Central memory CD8-positive, alpha-beta T cell (primary cell): ENCODE measurements around the gene CREB3L1.
"Not testable (repeated sequence)": the region's sequence is repeated elsewhere in the genome, so short reads cannot be mapped to it uniquely, and the experiment has no call there.

ENCODE experiments used
- ATAC-seq: fragments of 150-1000 bp; cut with Tn5 transposase; replicated peaks from 2 replicates; pipeline ENCODE4 v1.10.0; 2022; ENCODE audit warnings: mild to moderate bottlenecking, moderate FRiP score, moderate number of reproducible peaks; ENCODE audit not compliant: poor library complexity, severe bottlenecking; ENCODE audit errors: extremely low read depth
- DNase-seq, 2 donors: peaks; one replicate each; pipeline ENCODE4 v3.0.0; 2021; ENCODE audit warnings: low spot score in 2 of 2
- H3K27ac Mint-ChIP-seq: one replicate; pipeline ENCODE4 v1.8.0; 2022; ENCODE audit warnings: low read depth, mild to moderate bottlenecking, moderate library complexity, mixed read lengths
- H3K27me3 Mint-ChIP-seq: one replicate; pipeline ENCODE4 v1.8.0; 2022; ENCODE audit warnings: mixed read lengths
- H3K36me3 Mint-ChIP-seq: one replicate; pipeline ENCODE4 v1.8.0; 2022; ENCODE audit warnings: mild to moderate bottlenecking, moderate library complexity, mixed read lengths; ENCODE audit not compliant: insufficient read depth
- H3K4me1 Mint-ChIP-seq: one replicate; pipeline ENCODE4 v1.8.0; 2022; ENCODE audit warnings: mixed read lengths
- H3K4me3 Mint-ChIP-seq: one replicate; pipeline ENCODE4 v1.8.0; 2022; ENCODE audit warnings: mild to moderate bottlenecking, moderate library complexity, mixed read lengths
- H3K9me3 Mint-ChIP-seq: one replicate; pipeline ENCODE4 v1.8.0; 2022; ENCODE audit warnings: mixed read lengths

The CREB3L1 gene

DNA sequence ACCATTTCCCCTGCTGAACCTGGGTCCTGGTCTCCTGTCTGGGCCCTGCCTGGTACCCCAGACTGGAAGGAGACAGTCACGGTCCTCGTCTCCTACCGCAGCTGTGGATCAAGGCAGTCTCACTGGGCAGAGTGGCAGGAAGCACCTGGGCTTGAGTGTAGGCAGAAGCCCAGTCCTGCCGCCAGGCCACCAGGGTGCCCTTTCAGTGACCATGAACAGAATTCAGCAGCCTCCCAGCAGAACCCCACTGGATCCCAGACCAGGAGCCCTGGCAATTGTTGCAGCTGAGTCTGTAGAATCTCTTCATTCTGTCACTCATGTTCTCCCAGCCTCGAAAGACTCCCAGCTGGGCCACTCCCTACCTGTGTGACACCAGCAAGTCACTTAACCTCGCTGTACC is 25.5 kb upstream of the CREB3L1 start:
- DNase-seq, result no peak
- H3K36me3 Mint-ChIP-seq, result no peaks in the 10 kb centered on the region
- H3K27me3 Mint-ChIP-seq, result peaks cover 9% of the 10 kb centered on the region
- H3K27ac Mint-ChIP-seq, result no peak overlapping the region
- ATAC-seq, result no peak
- H3K4me3 Mint-ChIP-seq, result no peak overlapping the region
- no peaks in the 10 kb centered on the region for H3K4me1 Mint-ChIP-seq
- no peaks in the 10 kb centered on the region for H3K9me3 Mint-ChIP-seq

DNA sequence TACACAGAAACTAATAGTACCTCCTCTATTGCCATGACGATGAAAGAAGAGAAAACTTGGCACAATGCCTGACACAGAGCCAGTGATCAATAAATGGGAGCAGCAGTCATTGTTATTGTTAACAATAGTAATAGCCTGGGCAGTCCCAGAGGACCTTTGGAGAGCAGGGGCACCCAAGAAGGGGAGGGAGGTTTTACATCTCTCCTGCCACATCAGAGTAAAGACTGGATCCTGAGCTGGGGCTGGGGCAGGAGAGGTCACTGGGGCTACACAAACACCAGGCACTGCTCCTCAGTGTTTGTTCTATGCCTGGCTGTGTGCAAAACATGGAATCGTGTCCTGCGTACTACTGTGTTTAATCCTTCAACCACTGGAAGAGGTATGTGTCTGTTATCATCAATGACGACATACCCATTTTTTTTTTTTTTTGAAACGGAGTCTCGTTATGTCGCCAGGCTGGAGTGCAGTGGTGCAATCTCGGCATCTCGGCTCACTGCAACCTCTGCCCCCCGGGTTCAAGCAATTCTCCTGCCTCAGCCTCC is 25.0 kb upstream of the CREB3L1 start:
- peaks cover 9% of the 10 kb centered on the region for H3K27me3 Mint-ChIP-seq
- ATAC-seq, result no peak
- no peaks in the 10 kb centered on the region for H3K9me3 Mint-ChIP-seq
- H3K4me1 Mint-ChIP-seq, result no peaks in the 10 kb centered on the region
- H3K36me3 Mint-ChIP-seq, result no peaks in the 10 kb centered on the region
- no peak overlapping the region for H3K27ac Mint-ChIP-seq
- no peak for DNase-seq
- H3K4me3 Mint-ChIP-seq, result no peak overlapping the region

DNA sequence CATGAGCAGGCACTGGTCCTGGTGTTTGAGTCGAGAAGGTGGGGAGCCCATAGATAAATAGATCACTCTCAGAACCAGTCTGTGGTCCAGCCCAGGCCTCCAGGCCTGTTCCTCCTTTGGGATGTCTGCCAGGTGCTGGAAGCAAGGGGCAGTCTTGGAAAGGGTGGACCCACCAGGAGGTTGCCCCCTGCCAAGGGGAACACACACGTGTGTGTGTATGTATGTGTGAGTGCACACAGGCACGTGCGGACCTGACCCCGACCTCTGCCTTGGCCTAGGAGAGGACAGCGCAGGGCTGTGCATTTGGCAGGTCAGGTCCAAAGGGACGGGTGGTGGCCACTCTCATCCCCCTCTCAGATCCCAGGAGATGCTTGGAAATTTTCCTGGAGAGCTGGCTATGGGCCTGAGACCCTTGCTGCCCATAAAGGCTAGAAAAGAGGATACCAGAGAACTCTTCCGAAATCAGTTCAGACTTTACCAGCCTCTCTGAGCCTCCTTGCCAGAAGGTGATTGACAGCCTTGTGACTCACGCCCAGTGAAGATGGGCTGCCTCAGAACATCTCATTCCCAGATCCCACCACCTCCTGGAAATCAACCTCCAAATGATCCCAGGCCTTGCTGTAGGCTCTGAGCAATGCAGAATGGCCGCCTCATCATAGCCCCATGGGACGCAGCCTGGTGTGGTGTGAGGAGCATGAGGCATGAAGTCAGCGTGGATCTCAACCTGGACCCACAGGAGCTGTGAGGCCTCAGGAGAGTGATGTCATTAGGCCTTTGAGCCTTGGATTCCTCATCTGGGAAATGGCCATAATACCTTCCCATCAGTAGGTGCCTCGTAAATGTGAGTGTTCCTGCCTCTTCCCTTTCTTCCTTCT is 24.0 kb upstream of the CREB3L1 start:
- DNase-seq (no peak), ATAC-seq (no peak)
- Mint-ChIP-seq H3K36me3 (no peaks in the 10 kb centered on the region), H3K27me3 (peaks cover 9% of the 10 kb centered on the region), H3K9me3 (no peaks in the 10 kb centered on the region), H3K4me3 (no peak overlapping the region), H3K27ac (no peak overlapping the region), H3K4me1 (no peaks in the 10 kb centered on the region)

DNA sequence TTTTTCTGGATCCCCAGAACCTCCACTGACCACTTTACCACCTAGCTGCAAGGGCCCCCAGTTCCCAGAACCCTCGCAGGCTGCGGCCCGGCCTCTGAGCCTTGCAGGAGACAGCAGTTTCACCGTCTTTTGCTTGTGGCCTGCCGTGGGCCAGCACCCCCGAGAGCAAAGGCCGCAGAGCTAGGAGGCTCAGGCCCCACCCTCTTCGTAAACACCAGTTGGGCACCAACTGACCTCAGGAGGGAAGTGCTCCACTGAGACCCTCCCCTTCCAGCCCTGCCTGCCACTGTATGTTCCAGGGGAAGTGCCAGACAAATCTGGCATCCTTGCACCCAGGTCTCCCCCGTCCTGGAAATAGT is 23.4 kb upstream of the CREB3L1 start:
- Mint-ChIP-seq H3K9me3 (no peaks in the 10 kb centered on the region), H3K27ac (no peak overlapping the region), H3K27me3 (peaks cover 9% of the 10 kb centered on the region)

DNA sequence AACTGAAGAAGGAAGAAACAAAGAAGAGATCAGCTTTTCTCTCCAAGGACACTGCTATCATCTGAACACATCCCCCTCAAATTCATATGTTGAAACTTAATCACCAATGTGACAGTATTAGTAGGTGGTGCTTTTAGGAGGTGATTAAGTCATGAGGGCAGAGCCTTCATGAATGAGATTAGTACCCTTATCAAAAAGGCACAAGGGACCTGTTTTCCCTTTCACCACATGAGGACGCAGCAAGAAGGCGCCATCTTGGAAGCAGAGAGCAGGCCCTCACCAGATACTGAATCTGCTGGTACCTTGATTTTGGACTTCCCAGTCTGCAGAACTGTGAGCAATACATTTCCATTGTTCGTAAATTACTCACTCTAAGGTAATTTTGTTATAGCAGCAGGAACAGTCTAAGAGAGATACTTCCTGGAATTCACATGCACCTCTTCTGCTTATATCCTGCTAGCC is 20.9 kb upstream of the CREB3L1 start:
- Mint-ChIP-seq H3K36me3 (no peaks in the 10 kb centered on the region), H3K9me3 (no peaks in the 10 kb centered on the region), H3K4me3 (no peak overlapping the region), H3K27ac (no peak overlapping the region), H3K27me3 (peaks cover 9% of the 10 kb centered on the region), H3K4me1 (no peaks in the 10 kb centered on the region)
- no peak for DNase-seq
- ATAC-seq, result no peak

More for the DNA sequence above, 23.4 kb upstream of the CREB3L1 start:
- no peaks in the 10 kb centered on the region for H3K36me3 Mint-ChIP-seq
- DNase-seq, result no peak
- no peaks in the 10 kb centered on the region for H3K4me1 Mint-ChIP-seq
- H3K4me3 Mint-ChIP-seq, result no peak overlapping the region
- no peak for ATAC-seq

DNA sequence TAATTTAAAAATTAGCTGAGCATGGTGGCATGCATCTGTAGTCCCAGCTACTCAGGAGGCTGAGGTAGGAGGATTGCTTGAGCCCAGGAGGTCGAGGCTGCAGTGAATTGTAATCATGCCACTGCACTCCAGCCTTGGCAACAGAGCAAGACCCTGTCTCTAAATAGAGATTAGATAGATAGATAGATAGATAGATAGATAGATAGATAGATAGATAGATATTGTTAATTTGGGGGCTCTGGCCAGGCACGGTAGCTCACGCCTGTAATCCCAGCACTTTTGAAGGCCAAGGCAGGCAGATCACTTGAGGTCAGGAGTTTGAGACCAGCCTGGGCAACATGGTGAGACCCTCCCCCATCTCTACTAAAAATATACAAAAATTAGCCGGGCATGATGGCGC is 18.1 kb upstream of the CREB3L1 start:
- not testable (repeated sequence) for H3K27me3 Mint-ChIP-seq, DNase-seq, H3K9me3 Mint-ChIP-seq, H3K4me3 Mint-ChIP-seq, H3K36me3 Mint-ChIP-seq, ATAC-seq, H3K27ac Mint-ChIP-seq, H3K4me1 Mint-ChIP-seq

DNA sequence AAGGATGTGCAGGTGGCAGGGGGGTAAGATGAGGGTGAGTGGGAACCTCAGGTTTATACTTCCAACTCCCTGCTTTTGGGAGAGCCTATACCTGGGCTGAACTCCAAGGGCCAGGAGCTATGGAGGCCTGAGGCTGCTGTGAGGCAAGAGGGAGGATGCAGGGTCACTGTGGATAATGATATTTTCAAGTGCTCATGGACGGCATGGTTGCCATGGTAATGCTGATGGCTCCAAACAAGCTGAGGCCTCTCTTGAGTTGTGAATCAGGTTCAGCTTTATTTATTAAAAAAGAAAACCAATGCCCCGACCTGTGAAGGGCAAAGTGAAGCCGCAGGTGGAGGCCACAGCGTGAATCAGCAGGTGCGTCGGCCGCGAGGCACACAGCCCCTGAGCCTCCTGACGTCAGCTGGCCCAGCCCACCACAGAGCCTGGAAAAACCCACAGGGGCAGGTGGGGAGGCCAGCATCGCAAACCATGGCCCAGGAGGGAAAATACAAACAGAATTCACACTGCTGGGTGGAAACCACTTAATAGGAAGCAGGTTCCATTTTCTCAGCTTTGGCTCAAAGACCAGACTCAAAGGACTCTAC is 17.4 kb upstream of the CREB3L1 start:
- H3K36me3 Mint-ChIP-seq, result no peaks in the 10 kb centered on the region
- DNase-seq (no peak), ATAC-seq (no peak)
- no peak overlapping the region for H3K4me3 Mint-ChIP-seq
- no peak overlapping the region for H3K27ac Mint-ChIP-seq
- H3K4me1 Mint-ChIP-seq, result no peaks in the 10 kb centered on the region
- H3K27me3 Mint-ChIP-seq, result peaks cover 6% of the 10 kb centered on the region
- H3K9me3 Mint-ChIP-seq, result no peaks in the 10 kb centered on the region

DNA sequence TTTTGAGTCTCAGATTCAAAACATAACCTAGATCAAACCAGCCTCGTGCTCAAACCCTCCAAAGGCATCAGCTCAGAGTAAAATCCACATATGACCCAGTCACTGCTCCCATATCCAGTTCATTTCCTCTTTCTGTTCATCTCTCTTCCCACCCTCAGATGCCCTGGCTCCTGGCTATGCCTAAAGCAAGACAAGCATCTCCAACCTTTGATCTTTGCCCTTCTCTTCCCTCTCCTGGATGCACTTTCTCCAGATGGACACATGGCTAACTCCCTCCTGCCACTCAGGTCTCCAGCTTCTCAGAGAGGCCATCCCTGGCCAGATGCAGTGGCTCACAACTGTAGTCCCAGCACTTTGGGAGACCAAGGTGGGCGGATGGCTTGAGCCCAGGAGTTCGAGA is 14.3 kb upstream of the CREB3L1 start:
- Mint-ChIP-seq H3K27ac (no peak overlapping the region), H3K36me3 (no peaks in the 10 kb centered on the region), H3K9me3 (no peaks in the 10 kb centered on the region), H3K4me3 (no peak overlapping the region), H3K4me1 (no peaks in the 10 kb centered on the region), H3K27me3 (peaks cover 29% of the 10 kb centered on the region)
- ATAC-seq, result no peak
- DNase-seq, result no peak

DNA sequence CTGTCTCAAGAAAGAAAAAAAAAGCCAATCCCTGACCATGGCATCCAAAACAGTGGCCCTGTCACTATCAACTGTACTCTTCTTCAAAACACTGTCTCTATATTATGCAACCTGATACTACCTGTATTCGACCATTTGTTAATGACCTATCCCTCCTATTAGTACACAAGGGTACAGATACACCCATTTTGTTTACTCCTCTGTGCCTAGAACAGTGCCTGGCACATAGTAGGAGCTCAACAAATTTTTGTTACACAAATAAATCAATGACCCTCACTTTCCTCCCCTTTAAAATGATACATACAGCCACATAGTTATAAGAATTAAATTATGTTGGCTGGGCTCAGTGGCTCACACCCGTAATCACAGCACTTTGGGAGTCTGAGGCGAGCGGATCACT is 13.4 kb upstream of the CREB3L1 start:
- no peaks in the 10 kb centered on the region for H3K4me1 Mint-ChIP-seq
- no peak overlapping the region for H3K4me3 Mint-ChIP-seq
- H3K27ac Mint-ChIP-seq, result no peak overlapping the region
- no peaks in the 10 kb centered on the region for H3K36me3 Mint-ChIP-seq
- H3K9me3 Mint-ChIP-seq, result no peaks in the 10 kb centered on the region
- DNase-seq (no peak), ATAC-seq (no peak)
- peaks cover 32% of the 10 kb centered on the region for H3K27me3 Mint-ChIP-seq

DNA sequence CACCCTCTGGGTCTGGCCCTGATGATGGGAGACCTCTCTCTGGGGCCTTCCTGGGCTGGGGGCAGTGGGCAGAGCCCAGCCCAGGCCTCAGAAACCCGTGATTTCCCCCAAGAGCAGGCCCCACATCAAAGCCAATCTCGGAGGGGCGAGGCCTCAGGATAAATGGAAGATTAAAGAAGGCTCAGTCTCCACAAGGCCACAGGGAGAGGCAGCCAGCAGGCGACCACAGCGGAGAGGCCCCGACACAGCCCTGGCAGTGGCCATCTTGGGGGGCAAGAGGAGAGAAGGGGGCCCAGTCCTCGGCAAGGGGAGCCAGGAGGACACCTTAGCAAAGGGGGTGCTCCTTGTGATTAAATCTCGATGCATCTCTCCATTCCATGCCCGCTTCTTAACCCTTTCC is 12.5 kb upstream of the CREB3L1 start:
- H3K4me3 Mint-ChIP-seq, result no peak overlapping the region
- H3K27ac Mint-ChIP-seq, result no peak overlapping the region
- no peaks in the 10 kb centered on the region for H3K4me1 Mint-ChIP-seq

DNA sequence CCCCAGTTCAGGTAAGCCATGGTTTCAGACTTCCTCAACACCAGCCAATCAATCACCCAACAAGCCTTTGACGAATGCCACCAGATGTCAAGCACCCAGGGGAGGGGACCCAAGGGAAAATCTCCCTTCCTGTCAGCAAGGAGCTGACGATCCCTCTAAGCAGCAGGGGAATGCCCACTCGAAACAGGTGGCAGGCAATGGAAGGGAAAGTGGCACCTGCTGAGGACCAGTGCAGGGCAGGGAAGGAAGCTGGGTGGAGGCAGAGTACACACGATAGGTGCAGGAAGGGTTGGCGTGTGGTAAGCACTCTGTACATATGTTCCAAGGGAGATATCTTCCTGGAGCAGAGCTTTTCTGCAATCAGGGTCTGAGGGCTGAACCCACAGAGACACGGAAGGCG is 11.7 kb upstream of the CREB3L1 start:
- H3K27ac Mint-ChIP-seq, result no peak overlapping the region
- no peaks in the 10 kb centered on the region for H3K36me3 Mint-ChIP-seq
- ATAC-seq (no peak), DNase-seq (no peak)
- no peak overlapping the region for H3K4me3 Mint-ChIP-seq
- H3K27me3 Mint-ChIP-seq, result peaks cover 32% of the 10 kb centered on the region
- H3K9me3 Mint-ChIP-seq, result no peaks in the 10 kb centered on the region
- no peaks in the 10 kb centered on the region for H3K4me1 Mint-ChIP-seq

More for the DNA sequence above, 12.5 kb upstream of the CREB3L1 start:
- Mint-ChIP-seq H3K36me3 (no peaks in the 10 kb centered on the region), H3K27me3 (peaks cover 32% of the 10 kb centered on the region), H3K9me3 (no peaks in the 10 kb centered on the region)
- no peak for ATAC-seq
- DNase-seq, result no peak

DNA sequence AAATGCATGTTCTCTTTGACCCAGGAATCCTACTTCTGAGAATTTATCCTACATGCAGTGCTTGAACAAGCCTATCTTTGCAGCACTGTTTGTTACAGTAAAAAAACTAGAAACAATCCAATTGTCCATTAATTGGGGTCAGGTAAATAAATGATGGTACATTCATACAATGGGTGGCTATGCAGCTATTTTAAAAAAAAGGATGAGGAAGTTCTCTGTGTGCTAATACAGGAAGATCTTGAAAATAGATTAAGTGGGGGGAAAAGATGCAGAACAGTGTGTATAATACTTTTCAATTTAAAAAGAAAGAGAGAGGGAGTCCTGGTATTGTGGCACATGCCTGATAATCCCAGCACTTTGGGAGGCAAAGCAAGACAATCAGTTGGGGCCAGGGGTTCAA is 9.5 kb upstream of the CREB3L1 start:
- no peak for DNase-seq
- Mint-ChIP-seq H3K36me3 (no peaks in the 10 kb centered on the region), H3K27ac (no peak overlapping the region), H3K4me3 (no peak overlapping the region), H3K9me3 (no peaks in the 10 kb centered on the region), H3K27me3 (peaks cover 32% of the 10 kb centered on the region), H3K4me1 (no peaks in the 10 kb centered on the region)
- ATAC-seq, result no peak

DNA sequence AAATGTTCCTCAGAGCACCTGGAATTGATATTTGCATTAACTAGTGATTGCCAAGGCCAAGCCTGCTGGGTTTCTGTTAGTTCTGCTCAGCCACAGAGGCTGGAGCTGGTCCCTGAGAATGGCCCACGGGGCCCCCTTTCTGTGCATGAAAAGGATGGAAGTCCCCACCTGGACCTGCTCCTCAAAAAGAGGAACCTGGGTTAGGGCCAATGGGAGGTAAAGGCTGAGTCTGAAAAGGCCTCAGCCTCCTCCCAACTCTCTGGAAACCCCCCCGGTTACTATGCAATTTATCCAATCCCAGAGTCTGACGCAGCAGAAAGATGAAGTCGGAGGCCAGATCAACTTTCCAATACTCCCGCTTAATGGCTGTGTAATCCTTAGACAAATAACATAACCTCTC is 6.8 kb upstream of the CREB3L1 start:
- Mint-ChIP-seq H3K9me3 (no peaks in the 10 kb centered on the region), H3K36me3 (no peaks in the 10 kb centered on the region), H3K4me1 (no peaks in the 10 kb centered on the region), H3K27ac (no peak overlapping the region), H3K4me3 (no peak overlapping the region), H3K27me3 (peaks cover 24% of the 10 kb centered on the region)
- DNase-seq, result no peak
- ATAC-seq, result no peak
